ENCODE results near the gene ZP2.
"Not testable (repeated sequence)": the region's sequence is repeated elsewhere in the genome, so short reads cannot be mapped to it uniquely, and the experiment has no call there.

ZP2 gene

DNA sequence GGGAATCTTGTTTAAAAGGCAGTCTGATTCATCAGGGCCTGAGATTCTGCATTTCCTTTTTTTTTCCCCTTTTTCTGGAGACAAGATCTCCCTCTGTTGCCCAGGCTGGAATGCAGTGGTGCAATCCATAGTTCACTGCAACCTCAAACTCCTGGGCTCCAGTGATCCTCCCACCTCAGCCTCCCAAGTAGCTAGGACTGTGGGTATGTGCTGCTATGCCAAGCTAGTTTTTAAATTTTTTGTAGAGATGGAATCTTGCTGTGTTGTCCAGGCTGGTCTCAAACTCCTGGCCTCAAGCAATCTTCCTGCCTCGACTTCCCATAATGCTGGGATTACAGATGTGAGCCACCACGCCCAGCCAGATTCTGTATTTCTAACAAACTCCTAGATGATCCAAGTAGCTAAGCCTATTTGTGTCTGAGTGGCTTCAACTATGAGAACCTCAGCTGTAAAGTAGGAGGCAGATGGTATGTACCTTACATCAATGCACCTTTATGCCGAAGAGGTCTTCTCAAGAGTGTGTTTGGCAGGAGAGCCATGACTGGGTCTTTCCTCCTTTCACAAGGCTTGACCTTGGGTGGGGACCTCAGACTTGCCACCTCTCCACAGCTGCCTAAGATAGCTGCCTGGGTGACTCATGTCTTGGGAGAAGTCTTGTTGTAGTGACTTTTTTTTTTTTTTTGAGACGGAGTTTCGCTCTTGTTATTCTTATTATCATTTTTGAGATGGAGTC lies 42.0 kb downstream of the ZP2 start:
- DNase-seq = no peak

DNA sequence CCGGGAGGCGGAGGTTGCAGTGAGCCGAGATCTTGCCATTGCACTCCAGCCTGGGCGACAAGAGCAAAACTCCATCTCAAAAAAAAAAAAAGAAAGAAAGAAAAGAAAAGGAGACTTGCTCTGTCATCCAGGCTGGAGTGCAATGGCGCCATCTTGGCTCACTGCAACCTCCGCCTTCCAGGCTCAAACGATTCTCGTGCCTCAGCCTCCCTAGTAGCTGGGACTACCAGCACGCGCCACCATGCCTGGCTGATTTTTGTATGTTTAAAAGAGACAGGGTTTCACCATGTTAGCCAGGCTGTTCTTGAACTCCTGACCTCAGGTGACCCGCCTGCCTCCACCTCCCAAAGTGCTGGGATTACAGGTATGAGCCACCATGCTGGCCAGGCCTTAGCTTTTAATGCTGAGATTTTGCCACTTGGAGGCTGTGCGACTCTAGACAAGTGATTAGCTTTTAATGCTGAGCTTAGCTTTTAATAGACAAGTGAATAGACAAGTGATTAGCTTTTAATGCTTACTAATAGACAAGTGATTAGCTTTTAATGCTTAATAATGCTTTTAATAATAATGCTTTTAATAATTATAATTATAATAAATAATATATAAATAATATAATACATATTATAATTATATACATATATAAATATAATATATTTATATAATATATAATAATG lies 43.3 kb downstream of the ZP2 start:
- DNase-seq = peak in 1 of 2 donors; percentile 23

DNA sequence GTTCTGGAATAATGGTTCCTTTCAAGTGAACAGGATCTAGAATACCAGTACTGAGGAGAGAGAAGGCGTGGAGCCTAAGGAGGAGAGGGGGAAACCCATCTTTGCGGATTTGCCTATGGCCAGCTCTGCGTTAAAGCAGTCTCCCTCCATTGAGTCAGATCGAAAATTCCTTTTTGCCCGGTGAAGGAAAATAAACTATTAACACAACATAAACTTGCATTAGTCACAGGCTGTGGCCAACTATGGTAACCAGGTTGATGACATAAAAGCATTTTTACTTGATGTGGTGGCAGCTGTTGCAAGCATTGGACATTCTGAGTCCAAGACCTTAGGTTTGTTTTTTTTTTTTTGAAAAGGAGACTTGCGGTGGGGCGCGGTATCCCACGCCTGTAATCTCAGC lies 44.0 kb downstream of the ZP2 start:
- DNase-seq = no peak

DNA sequence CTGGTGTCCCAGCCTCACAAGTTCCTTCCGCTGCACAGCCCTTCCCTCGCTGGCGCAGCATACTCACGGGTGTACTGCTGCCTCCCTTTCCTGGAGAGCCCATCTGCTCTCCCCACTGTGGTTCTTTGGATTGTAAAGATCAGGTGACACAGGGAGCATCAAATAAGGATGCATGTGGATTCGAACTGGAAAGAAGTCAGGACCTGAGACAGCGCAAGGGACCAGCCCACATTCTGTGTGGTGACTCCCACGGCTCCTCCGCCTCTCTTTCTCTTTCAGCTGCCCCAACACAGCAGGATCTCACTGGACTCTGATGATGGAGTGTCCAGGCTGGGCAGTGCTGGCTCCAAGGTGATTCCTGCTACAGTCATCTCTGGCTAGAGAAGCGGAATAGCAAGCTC lies 44.8 kb downstream of the ZP2 start:
- DNase-seq = no peak

DNA sequence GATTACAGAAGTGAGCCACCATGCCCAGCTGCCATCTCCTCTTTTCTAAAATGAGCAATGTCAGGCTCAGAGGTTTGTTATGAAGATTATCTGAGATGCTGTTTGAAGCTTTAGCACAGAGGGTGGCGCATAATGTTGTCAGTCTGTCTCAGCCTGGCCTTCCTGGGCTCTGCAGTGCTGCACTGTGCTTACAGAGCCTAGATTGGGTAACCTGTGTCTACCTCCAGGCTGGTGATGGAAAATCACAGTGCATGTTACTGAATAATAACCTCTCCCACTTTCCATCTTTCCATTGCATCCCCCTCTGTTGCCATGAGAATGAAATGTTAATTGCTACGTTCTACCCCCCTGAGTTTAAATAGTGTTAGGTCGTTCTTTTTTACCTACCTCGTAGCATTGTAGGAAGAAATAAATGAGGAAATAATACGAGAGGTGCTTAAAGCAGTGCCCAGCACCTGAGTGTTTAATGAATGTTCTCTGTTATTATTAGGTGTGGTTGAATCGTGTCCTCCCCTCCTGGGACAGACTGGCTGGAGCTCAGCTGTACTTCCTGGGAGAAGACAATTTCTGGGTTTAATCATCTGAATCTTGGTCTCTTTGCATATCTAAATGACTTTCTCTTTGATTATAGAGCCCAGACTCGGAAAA lies 46.7 kb downstream of the ZP2 start:
- DNase-seq = no peak

DNA sequence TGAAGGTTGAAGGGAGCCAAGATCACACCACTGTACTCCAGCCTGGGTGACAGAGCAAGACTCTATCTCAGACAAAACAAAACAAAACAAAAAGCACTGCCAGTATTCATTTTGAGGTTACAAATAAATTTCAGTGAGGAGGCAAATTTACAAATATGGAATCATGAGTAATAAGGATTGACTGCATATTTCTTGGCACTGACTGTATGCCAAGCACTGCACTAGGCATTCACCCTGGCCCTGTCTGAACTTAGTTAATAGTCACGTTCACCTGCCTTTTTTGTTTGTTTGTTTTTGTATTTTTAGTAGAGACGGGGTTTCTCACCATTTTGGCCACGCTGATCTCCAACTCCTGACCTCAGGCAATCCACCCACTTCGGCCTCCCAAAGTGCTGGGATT lies 47.8 kb downstream of the ZP2 start:
- DNase-seq = no peak

DNA sequence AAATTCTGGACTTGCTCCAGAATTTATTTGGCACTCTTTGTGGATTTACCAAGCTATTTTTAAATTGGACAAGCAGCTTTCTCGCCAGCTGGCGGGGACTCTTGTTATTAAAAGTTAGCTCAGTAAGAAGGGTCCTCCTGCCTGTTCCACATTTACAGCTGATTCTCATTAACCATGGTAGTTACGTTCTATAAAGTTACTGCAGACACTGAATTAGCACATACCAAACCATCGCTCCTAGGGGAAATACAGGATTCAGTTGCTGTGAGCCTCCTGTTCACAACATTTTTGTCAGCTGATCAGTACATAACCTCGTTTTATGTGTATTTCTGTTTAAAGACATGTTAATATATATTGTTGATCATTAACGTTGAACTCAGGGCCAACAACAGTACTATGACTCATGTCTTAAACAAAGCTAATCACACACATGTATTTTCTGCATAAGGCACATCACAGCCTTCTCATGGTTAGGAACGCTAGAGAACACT lies 48.7 kb downstream of the ZP2 start:
- DNase-seq = no peak

DNA sequence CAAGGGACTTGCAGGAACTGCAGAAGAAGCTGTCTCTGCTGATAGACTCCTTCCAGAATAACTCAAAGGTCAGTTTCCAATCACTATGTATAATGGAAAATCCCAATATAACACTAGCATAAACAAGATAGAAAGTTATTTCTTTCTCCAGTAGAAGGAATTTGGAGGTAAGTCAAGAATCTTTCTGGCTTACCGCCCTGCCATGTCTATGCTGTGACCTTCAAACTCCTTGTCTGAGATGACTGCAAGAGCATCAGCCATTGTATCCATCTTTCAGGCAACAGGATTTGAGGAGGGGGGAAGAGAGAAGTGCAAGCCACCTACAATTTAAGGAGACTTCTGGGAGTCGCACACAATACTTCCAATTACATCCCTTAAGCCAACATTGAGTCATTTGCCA lies 50.2 kb downstream of the ZP2 start:
- DNase-seq = no peak

DNA sequence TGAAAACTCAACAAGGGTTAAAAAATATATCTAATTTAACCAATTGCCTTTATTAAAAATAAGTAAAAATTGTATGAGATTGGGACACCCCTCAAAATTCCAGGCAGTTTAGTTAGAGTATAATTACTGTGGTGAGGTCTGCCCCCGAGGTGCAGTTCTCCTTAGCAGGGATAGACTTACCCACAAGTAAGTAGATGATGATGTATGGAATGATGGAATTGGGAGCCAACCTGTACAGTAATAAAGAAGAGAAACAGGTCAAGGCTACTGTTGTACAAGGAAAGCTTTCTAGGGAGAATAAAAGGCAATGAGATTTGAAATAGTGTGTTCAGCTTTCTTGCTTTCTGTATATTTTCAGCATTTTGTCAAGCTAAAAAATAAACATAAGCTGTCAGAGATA lies 51.1 kb downstream of the ZP2 start:
- DNase-seq = no peak

DNA sequence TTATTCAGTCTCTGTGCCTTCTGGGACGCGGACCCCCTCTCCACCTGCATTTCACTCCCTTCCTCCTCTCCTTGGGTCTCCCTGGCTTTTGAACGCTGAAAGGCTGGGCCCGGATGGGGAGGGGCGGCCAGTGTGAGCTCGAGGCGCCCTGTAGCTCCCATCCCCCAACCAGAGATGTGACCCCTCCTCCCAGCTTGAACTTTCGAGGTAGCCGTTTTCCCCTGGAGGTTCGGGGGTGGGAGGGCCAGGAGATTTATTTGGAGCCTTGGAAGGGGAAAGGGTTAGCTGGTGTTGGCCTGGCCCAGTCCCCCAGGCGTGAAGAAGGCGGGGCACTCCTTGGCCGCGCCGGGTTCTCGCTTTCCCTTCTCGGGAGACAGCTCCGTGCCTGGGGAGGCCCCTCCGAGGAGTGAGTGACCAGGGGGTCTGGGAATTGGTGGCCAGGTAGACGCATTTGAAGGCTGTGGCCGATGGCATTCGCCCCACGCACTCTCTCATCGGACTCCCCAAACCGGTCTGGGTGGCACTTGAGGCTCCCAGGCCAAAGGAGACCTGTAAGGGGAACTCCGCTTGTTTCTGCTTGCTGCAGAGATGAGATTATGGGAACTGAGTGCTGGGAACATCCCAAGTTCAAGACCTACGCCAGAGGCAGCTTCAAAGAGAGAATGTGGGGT lies 52.0 kb downstream of the ZP2 start:
- DNase-seq = peak; percentile 15 to 18

DNA sequence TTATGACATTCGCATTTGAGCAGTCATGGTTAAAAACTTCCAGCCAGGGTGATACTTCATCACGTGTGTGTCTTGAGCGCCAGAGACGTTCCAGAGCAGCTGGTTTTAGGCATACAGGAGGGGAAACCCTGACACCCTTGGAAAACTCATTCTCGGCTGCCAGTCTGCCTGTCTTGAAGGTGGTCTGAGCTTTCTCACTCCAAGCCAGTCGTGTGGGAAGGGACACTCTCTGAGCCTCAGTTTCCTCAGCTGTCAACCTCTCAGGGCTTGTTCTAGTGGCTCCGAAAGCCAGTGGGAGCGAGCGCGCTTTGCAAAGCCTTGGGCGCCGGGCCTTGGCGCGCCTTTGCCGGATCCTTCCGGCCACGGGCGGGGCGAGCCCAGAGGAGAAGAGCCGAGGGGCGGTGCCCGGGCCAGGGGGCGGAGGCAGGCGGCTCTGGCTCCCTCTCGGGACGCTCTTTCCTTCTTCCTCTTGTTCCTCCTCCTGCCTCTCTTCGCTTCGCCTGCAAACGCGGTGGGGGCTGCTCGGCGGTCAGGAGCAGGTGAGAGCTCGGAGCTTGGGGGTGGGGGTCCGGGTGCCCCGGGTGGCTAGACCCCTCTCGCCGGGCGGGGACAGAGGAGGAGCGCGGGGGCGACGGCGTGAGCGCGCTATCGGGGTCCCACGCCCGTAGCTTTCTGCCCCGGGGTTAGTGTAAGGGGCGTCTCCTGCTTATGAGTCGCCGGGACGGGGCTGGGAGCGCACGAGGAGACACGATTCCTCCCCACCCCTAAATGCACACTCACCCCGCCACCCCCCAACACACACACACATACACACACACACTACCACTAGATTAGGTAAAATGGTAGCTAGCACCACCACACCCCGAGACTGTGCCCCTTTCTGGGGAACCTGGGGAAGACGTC lies 52.9 kb downstream of the ZP2 start, which contains the start of gene LDAF1:
Gene LDAF1 (plus strand): TSS at position 467 of the 903 bp plus-strand sequence. CDS start 2,509 bp downstream, outside the sequence.
- peak; percentile 83 to 88 for DNase-seq

DNA sequence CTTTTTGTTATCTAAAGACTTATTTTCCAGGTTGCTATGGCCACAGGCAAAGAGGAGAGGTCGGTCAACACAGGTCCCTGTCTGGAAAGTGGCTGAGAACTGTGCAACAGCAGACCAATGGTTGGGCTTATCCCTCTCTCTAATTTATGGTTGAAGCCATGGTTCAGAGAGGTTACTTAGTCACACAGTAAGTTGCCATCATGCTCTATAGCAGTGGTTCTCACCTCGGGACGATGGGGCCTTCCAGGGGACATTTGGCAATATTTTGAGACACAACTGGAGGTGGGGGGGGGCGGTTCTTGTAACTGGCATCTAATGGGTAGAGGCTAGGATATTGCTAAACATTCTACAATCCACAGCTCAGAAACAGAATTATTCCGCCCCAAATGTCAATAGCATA lies 53.7 kb downstream of the ZP2 start:
- no peak for DNase-seq

DNA sequence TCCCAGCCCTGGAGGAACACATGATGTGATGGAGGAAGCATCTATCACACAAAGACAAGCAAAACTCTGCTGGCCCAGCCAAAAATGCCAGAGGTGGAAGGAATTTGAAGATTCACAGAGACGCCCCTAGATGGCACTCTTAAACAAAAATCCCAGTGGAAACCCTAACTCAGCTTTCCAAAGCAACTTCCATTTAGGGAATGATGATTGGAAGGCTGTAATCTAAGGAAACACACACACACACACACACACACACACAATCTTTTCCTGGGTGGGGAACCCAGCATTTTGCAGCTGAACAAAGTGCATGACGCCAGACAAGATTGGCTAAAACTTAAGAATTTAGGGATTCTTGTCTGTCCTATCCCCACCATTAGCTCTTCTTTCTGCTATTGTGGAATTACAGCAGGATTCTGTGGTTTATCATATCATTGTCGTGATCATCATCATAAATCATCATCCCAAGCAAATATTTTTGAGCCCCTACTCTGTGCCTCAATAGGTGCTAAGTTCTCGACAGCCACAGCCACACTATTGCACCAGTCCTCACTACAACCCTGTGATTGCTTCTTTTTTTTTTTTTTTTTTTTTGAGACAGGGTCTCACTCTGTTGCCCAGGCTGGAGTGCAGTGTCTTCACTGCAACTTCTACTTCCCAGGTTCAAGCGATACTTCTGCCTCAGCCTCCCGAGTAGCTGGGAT lies 54.5 kb downstream of the ZP2 start:
- DNase-seq = peak in 1 of 2 donors; percentile 12

DNA sequence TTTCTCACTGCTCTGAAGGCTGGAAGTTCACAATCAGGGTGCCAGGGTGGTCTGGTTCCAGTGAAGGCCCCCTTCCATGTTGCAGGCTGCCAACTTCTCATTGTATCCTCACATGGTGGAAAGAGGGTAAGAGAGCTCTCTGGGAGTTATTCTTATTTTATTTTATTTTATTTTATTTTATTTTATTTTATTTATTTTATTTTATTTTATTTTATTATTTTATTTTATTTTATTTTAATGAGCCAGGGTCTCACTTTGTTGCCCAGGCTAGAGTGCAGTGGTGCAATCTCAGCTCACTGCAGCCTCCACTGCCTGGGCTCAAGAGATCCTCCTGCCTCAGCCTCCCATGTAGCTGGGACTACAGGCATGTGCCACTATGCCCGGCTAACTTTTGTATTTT lies 55.4 kb downstream of the ZP2 start:
- DNase-seq = not testable (repeated sequence)

DNA sequence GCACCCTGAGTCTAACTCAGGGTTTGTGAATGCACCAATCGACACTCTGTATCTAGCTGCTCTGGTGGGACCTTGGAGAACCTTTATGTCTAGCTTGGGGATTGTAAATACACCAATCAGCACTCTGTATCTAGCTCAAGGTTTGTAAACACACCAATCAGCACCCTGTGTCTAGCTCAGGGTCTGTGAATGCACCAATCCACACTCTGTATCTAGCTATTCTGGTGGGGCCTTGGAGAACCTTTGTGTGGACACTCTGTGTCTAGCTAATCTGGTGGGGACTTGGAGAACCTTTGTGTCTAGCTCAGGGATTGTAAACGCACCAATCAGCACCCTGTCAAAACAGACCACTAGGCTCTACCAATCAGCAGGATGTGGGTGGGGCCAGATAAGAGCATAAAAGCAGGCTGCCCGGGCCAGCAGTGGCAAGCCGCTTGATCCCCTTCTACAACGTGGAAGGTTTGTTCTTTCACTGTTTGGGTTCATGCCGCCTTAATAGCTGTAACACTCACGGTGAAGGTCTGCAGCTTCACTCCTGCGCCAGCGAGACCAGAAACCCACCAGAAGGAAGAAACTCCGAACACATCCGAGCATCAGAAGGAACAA lies 58.1 kb downstream of the ZP2 start:
- DNase-seq = not testable (repeated sequence)

DNA sequence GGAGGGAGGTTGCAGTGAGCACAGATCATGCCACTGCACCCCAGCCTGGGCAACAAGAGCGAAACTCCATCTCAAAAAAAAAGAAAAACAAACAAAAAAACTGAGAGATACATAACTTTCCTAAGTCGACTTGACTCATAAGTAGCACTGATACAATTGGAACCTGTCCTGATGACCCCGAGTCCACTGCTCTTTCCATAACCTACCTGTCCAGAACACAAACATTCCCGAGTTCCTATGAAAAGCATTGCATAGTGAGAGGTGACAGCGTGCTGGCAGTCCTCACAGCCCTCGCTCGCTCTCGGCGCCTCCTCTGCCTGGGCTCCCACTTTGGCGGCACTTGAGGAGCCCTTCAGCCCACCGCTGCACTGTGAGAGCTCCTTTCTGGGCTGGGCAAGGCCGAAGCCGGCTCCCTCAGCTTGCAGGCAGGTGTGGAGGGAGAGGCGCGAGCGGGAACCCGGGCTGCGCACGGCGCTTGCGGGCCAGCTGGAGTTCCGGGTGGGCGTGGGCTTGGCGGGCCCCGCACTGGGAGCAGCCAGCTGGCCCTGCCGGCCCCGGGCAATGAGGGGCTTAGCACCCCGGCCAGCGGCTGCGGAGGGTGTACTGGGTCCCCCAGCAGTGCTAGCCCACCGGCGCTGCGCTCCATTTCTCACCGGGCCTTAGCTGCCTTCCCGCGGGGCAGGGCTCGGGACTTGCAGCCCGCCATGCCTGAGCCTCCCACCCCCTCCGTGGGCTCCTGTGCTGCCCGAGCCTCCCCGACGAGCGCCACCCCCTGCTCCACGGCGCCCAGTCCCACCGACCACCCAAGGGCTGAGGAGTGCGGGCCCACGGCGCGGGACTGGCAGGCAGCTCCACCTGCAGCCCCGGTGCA lies 59.0 kb downstream of the ZP2 start:
- DNase-seq = not testable (repeated sequence)

DNA sequence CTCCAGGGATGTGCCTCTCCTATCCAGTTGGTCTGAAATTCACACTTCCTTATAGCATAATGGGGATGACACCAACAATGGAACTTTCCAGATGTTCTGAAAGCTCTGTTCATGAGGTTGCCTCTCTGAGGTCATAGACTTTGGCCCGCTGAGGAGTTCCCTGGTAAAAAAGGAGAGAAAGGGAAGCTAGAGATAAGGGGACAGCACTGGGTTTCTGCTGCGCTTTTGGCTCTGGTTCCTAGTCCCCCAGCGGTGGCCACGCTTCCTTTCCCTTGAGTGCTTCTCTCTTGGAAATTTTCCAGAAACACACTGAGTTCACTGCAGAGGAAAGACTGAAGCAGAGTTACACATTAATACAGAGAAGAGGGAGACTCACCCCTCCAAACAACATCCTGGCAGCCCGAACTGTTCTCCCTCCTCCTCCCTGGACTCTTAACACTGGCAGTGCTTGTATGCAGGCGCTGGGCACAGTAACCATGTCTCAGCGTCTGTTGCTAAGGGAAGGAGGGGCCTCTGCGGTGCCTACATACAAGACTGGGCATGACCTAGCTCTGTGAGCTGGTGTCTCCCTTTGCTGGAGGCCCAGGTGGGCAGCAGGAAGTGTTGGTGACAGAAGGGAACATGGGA lies 60.9 kb downstream of the ZP2 start, which contains the start of gene DNAH3:
Gene DNAH3 (minus strand): TSS at position 472 of the 627 bp plus-strand sequence. CDS start 527 bp downstream, outside the sequence.
- DNase-seq = no peak
